ENCODE results near the gene KCTD21. TPM values are rescaled to one million over a fixed set of nuclear protein-coding genes. Genes with fewer than 3 reads are reported as not detected.

KCTD21 gene
- total and polyA plus RNA-seq, 8 donors: 8.4 to 12.0 (median 9.2) TPM

DNA sequence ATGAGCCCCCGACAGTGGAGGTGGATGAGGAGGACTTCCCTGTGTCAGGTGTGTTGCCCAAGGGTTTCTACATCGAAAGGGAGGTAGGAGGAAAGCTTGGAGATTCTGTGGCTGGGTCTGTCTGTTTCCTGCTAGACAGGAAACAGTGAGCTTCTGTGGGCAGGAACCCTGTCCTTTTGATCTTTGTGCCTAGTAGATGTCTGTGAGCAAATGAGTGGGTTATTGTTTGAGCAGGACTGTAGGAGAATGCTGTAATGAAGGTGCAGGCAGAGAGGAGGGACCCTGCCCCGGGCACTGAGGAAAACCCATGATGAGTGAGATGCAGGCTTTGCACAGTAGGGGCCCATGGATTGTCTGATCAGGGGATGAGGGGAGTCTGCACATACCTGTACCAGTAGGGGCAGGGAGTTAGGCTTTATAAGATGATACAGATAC lies 14.3 kb upstream of the KCTD21 start:
- intact Hi-C loops (cut with DNase I): no loop called here
- TF ChIP-seq, protein P1, sequence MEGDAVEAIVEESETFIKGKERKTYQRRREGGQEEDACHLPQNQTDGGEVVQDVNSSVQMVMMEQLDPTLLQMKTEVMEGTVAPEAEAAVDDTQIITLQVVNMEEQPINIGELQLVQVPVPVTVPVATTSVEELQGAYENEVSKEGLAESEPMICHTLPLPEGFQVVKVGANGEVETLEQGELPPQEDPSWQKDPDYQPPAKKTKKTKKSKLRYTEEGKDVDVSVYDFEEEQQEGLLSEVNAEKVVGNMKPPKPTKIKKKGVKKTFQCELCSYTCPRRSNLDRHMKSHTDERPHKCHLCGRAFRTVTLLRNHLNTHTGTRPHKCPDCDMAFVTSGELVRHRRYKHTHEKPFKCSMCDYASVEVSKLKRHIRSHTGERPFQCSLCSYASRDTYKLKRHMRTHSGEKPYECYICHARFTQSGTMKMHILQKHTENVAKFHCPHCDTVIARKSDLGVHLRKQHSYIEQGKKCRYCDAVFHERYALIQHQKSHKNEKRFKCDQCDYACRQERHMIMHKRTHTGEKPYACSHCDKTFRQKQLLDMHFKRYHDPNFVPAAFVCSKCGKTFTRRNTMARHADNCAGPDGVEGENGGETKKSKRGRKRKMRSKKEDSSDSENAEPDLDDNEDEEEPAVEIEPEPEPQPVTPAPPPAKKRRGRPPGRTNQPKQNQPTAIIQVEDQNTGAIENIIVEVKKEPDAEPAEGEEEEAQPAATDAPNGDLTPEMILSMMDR (IDR thresholded peaks at IDR 0.05): no peak
- Histone ChIP-seq H3K27ac (no peak overlapping the region), H3K9me3 (no peaks in the 10 kb centered on the region), H3K27me3 (no peaks in the 10 kb centered on the region), H3K4me1 (peaks cover 0 to 10% of the 10 kb centered on the region in 2 donors), H3K4me3 (no peak overlapping the region), H3K36me3 (peaks cover 0 to 41% of the 10 kb centered on the region in 2 donors)
- no peak for DNase-seq
- no peak for ATAC-seq

GRCh38 chr11:78201096-78201818 lies 12.8 kb upstream of the KCTD21 start:
- no peaks in the 10 kb centered on the region for H3K9me3 ChIP-seq
- no peak overlapping the region for H3K4me3 ChIP-seq
- ATAC-seq (no peak), DNase-seq (no peak)
- H3K27ac ChIP-seq: no peak overlapping the region
- no peaks in the 10 kb centered on the region for H3K27me3 ChIP-seq
- H3K4me1 ChIP-seq: peaks cover 0 to 13% of the 10 kb centered on the region in 2 donors
- intact Hi-C loops (cut with DNase I): no loop called here
- peaks cover 0 to 40% of the 10 kb centered on the region in 2 donors for H3K36me3 ChIP-seq
- TF ChIP-seq, protein P1 (IDR thresholded peaks at IDR 0.05): no peak

GRCh38 chr11:78200553-78200952 lies 12.1 kb upstream of the KCTD21 start:
- intact Hi-C loops (cut with DNase I): no loop called here
- TF ChIP-seq, protein P1 (IDR thresholded peaks at IDR 0.05): no peak
- DNase-seq: no peak
- Histone ChIP-seq H3K27ac (no peak overlapping the region), H3K9me3 (no peaks in the 10 kb centered on the region), H3K36me3 (peaks cover 0 to 40% of the 10 kb centered on the region in 2 donors), H3K27me3 (no peaks in the 10 kb centered on the region), H3K4me1 (peaks cover 0 to 13% of the 10 kb centered on the region in 2 donors), H3K4me3 (no peak overlapping the region)
- ATAC-seq: no peak

GRCh38 chr11:78200061-78200460 lies 11.6 kb upstream of the KCTD21 start:
- Histone ChIP-seq H3K9me3 (no peaks in the 10 kb centered on the region), H3K36me3 (peaks cover 0 to 40% of the 10 kb centered on the region in 2 donors), H3K4me1 (peaks cover 0 to 13% of the 10 kb centered on the region in 2 donors), H3K27ac (no peak overlapping the region), H3K4me3 (no peak overlapping the region), H3K27me3 (no peaks in the 10 kb centered on the region)
- intact Hi-C loops (cut with DNase I): no loop called here
- ATAC-seq: no peak
- TF ChIP-seq, protein P1 (IDR thresholded peaks at IDR 0.05): no peak
- DNase-seq: no peak

GRCh38 chr11:78199653-78200015 lies 11.2 kb upstream of the KCTD21 start:
- Histone ChIP-seq H3K4me3 (no peak overlapping the region), H3K27me3 (no peaks in the 10 kb centered on the region), H3K4me1 (peaks cover 0 to 13% of the 10 kb centered on the region in 2 donors), H3K36me3 (peaks cover 0 to 40% of the 10 kb centered on the region in 2 donors), H3K9me3 (no peaks in the 10 kb centered on the region), H3K27ac (no peak overlapping the region)
- DNase-seq (no peak), ATAC-seq (no peak)
- TF ChIP-seq, protein P1 (IDR thresholded peaks at IDR 0.05): no peak
- intact Hi-C loops (cut with DNase I): no loop called here
